ENCODE measurements around the gene TUBA4A.
"Not testable (repeated sequence)": the region's sequence is repeated elsewhere in the genome, so short reads cannot be mapped to it uniquely, and the experiment has no call there.

TUBA4A gene

GRCh38 chr2:219210196-219210885 is 43.4 kb downstream of the TUBA4A start:
- no peak for DNase-seq

GRCh38 chr2:219209236-219210195 is 44.2 kb downstream of the TUBA4A start:
- DNase-seq: no peak

- DNase-seq: no peak
Observed at GRCh38 chr2:219207884-219208740, 45.6 kb downstream of the TUBA4A start.

GRCh38 chr2:219207134-219207883 is 46.4 kb downstream of the TUBA4A start:
- DNase-seq: no peak

- DNase-seq: peak; percentile 90 to 96 (median 94)
Observed at GRCh38 chr2:219206328-219207133, 47.2 kb downstream of the TUBA4A start, which contains the start of gene ZFAND2B. TSS of gene ZFAND2B (plus strand) at chr2:219206782. CDS start at chr2:219206988, 206 bp downstream.

GRCh38 chr2:219205981-219206327 is 47.8 kb downstream of the TUBA4A start:
- no peak for DNase-seq

GRCh38 chr2:219205165-219205538 is 48.6 kb downstream of the TUBA4A start:
- no peak for DNase-seq

- no peak for DNase-seq
Observed at GRCh38 chr2:219204425-219205164, 49.1 kb downstream of the TUBA4A start.

GRCh38 chr2:219201331-219201730 is 52.4 kb downstream of the TUBA4A start:
- not testable (repeated sequence) for DNase-seq

GRCh38 chr2:219200502-219201326 is 53.0 kb downstream of the TUBA4A start:
- peak in 2 of 5 experiments; percentile 41 to 42 for DNase-seq
